HEK293 (cell line): Measurements from ENCODE around the gene CACNG7.

Experiments
- CTCF ChIA-PET: fragments of 350-600 bp; formaldehyde crosslinking; extraction: SDS; loops from one replicate; lab custom pipeline; 2021; ENCODE audit warnings: antibody characterized with exemption; lab: Yijun Ruan, JAX
- POLR2A ChIA-PET: fragments of 300-600 bp; formaldehyde crosslinking; extraction: SDS; loops from one replicate; lab custom pipeline; 2020; ENCODE audit warnings: antibody characterized with exemption, inconsistent platforms; lab: Yijun Ruan, JAX
- H3K27ac ChIP-seq: fragments of 200-500 bp; sonication (Bioruptor generic); 2 replicates; pipeline ENCODE4 v1.5.1; 2014; ENCODE audit warnings: low read depth, low read length, control low read depth, inconsistent platforms; ENCODE audit errors: extremely low read depth
- H3K36me3 ChIP-seq, 2 experiments: fragments of 200-500 bp in 1 of 2; sonication (Bioruptor generic) in 1 of 2; 1 replicate in 1 of 2; 2 replicates in 1 of 2; pipeline ENCODE4 v1.5.1; 2014 to 2017; ENCODE audit warnings: inconsistent platforms in 2 of 2, low read length in 2 of 2; ENCODE audit not compliant: control insufficient read depth in 2 of 2, insufficient read depth in 1 of 2
- H3K4me1 ChIP-seq: fragments of 200-500 bp; sonication (Bioruptor generic); 2 replicates; pipeline ENCODE4 v1.5.1; 2014; ENCODE audit warnings: mild to moderate bottlenecking, low read length, inconsistent platforms; ENCODE audit not compliant: control insufficient read depth, insufficient read depth
- H3K4me3 ChIP-seq: 2 replicates; pipeline ENCODE4 v1.5.1; 2011; ENCODE audit warnings: low read depth, mild to moderate bottlenecking, control low read depth, low read length, moderate library complexity
- H3K9me3 ChIP-seq: fragments of 200-500 bp; sonication (Bioruptor generic); 2 replicates; pipeline ENCODE4 v1.5.1; 2014; ENCODE audit warnings: low read depth, low read length, inconsistent platforms; ENCODE audit not compliant: control insufficient read depth, insufficient read depth
- HOXC10 ChIP-seq: sonication (generic); formaldehyde crosslinking; IDR thresholded peaks from 2 replicates; pipeline ENCODE4 v1.8.1; 2023; ENCODE audit warnings: mild to moderate bottlenecking, missing genetic modification reagents
- KLF9 ChIP-seq: fragments of 450-650 bp; formaldehyde crosslinking; IDR thresholded peaks from 2 replicates; pipeline ENCODE4 v1.5.1; 2016; ENCODE audit warnings: missing biosample characterization, missing genetic modification characterization, low read depth
- OVOL3 ChIP-seq: fragments of 450-650 bp; formaldehyde crosslinking; IDR thresholded peaks from 2 replicates; pipeline ENCODE4 v1.5.1; 2016; ENCODE audit warnings: missing biosample characterization, missing genetic modification characterization
- SP2 ChIP-seq: fragments of 450-650 bp; formaldehyde crosslinking; IDR thresholded peaks from 2 replicates; pipeline ENCODE4 v1.5.1; 2016; ENCODE audit warnings: missing biosample characterization, missing genetic modification characterization
- SP3 ChIP-seq: fragments of 450-650 bp; formaldehyde crosslinking; IDR thresholded peaks from 2 replicates; pipeline ENCODE4 v1.5.1; 2016; ENCODE audit warnings: missing biosample characterization, missing genetic modification characterization
- WT1 ChIP-seq: fragments of 450-650 bp; formaldehyde crosslinking; IDR thresholded peaks from 2 replicates; pipeline ENCODE4 v1.5.1; 2016; ENCODE audit warnings: missing biosample characterization, missing genetic modification characterization
- YY2 ChIP-seq: fragments of 450-650 bp; formaldehyde crosslinking; IDR thresholded peaks from 2 replicates; pipeline ENCODE4 v1.5.1; 2016; ENCODE audit warnings: missing biosample characterization, missing genetic modification characterization
- ZBTB17 ChIP-seq: fragments of 450-650 bp; formaldehyde crosslinking; IDR thresholded peaks from 2 replicates; pipeline ENCODE4 v1.5.1; 2016; ENCODE audit warnings: missing biosample characterization, missing genetic modification characterization
- ZNF140 ChIP-seq: fragments of 450-650 bp; formaldehyde crosslinking; IDR thresholded peaks from 2 replicates; pipeline ENCODE4 v1.5.1; 2016; ENCODE audit warnings: missing biosample characterization, missing genetic modification characterization
- ZNF155 ChIP-seq: fragments of 450-650 bp; formaldehyde crosslinking; IDR thresholded peaks from 2 replicates; pipeline ENCODE4 v1.5.1; 2016; ENCODE audit warnings: missing biosample characterization, missing genetic modification characterization
- ZNF184 ChIP-seq: fragments of 450-650 bp; IDR thresholded peaks from 2 replicates; pipeline ENCODE4 v1.5.1; 2018; ENCODE audit warnings: missing biosample characterization, mild to moderate bottlenecking, missing genetic modification characterization
- ZNF324 ChIP-seq: fragments of 450-650 bp; formaldehyde crosslinking; IDR thresholded peaks from 2 replicates; pipeline ENCODE4 v1.5.1; 2016; ENCODE audit warnings: missing biosample characterization, missing genetic modification characterization
- ZNF335 ChIP-seq: fragments of 450-650 bp; formaldehyde crosslinking; conservative IDR thresholded peaks from 2 replicates; pipeline ENCODE4 v1.5.1; 2016; ENCODE audit warnings: missing biosample characterization, missing genetic modification characterization
- ZNF37A ChIP-seq: fragments of 450-650 bp; IDR thresholded peaks from 2 replicates; pipeline ENCODE4 v1.5.1; 2018; ENCODE audit warnings: missing biosample characterization, missing genetic modification characterization
- ZNF391 ChIP-seq: fragments of 450-650 bp; formaldehyde crosslinking; IDR thresholded peaks from 2 replicates; pipeline ENCODE4 v1.5.1; 2016; ENCODE audit warnings: low read depth, missing biosample characterization, missing genetic modification characterization, borderline replicate concordance
- ZNF501 ChIP-seq: fragments of 450-650 bp; formaldehyde crosslinking; IDR thresholded peaks from 2 replicates; pipeline ENCODE4 v1.5.1; 2016; ENCODE audit warnings: missing biosample characterization, missing genetic modification characterization
- ZNF654 ChIP-seq: fragments of 450-650 bp; formaldehyde crosslinking; IDR thresholded peaks from 2 replicates; pipeline ENCODE4 v1.5.1; 2016; ENCODE audit warnings: low read depth, missing biosample characterization, missing genetic modification characterization
- ZNF664 ChIP-seq: fragments of 450-650 bp; formaldehyde crosslinking; IDR thresholded peaks from 2 replicates; pipeline ENCODE4 v1.5.1; 2016; ENCODE audit warnings: missing biosample characterization, missing genetic modification characterization
- ZNF670 ChIP-seq: fragments of 450-650 bp; formaldehyde crosslinking; IDR thresholded peaks from 2 replicates; pipeline ENCODE4 v1.5.1; 2016; ENCODE audit warnings: missing biosample characterization, missing genetic modification characterization, low read depth
- ZNF768 ChIP-seq: fragments of 450-650 bp; formaldehyde crosslinking; IDR thresholded peaks from 2 replicates; pipeline ENCODE4 v1.5.1; 2018; ENCODE audit warnings: missing biosample characterization, mild to moderate bottlenecking, missing genetic modification characterization
- TF ChIP-seq, protein P1 (sequence below): fragments of 450-650 bp; formaldehyde crosslinking; IDR thresholded peaks from 2 replicates; pipeline ENCODE4 v1.5.0; 2017; ENCODE audit warnings: missing biosample characterization, missing genetic modification characterization, borderline replicate concordance
- TF ChIP-seq, protein P2 (sequence below): fragments of 450-650 bp; formaldehyde crosslinking; IDR thresholded peaks from 2 replicates; pipeline ENCODE4 v1.5.1; 2016; ENCODE audit warnings: missing biosample characterization, missing genetic modification characterization
- TF ChIP-seq, protein P3 (sequence below): fragments of 450-650 bp; formaldehyde crosslinking; IDR thresholded peaks from 2 replicates; pipeline ENCODE4 v1.5.1; 2016; ENCODE audit warnings: missing biosample characterization, missing genetic modification characterization
- TF ChIP-seq, protein P4 (sequence below): fragments of 450-650 bp; formaldehyde crosslinking; IDR thresholded peaks from 2 replicates; pipeline ENCODE4 v1.5.1; 2016; ENCODE audit warnings: missing biosample characterization, missing genetic modification characterization
- TF ChIP-seq, protein P5 (sequence below): fragments of 450-650 bp; formaldehyde crosslinking; IDR thresholded peaks from 2 replicates; pipeline ENCODE4 v1.5.1; 2016; ENCODE audit warnings: missing biosample characterization, missing genetic modification characterization

CACNG7 gene

DNA sequence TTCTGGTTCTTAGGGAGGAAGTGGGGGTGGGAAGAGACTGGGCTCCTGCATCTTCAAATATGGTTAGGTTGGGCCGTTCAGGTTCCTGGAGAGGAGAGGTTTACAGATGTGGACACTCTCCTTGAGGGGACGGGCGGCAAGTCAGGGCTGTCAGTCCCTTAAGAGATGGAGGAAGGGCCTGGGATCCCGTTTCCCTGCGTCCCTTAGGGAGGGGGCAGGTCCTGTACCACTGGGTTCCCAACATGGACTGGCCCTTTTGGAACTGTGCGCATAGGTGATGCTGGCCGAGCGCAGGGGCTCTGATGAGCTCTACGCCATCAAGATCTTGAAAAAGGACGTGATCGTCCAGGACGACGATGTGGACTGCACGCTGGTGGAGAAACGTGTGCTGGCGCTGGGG is 10.9 kb upstream of the CACNG7 start:
- H3K9me3 ChIP-seq: no peaks in the 10 kb centered on the region
- H3K4me1 ChIP-seq: no peaks in the 10 kb centered on the region
- H3K36me3 ChIP-seq: no peaks in the 10 kb centered on the region
- ChIA-PET CTCF (interaction anchor here (0.9 to 1.8 kb wide), 4 partner anchors 9 to 132 kb away, joined by 3 to 7 read pairs (median 4); no protein-coding TSS in a partner anchor), POLR2A (interaction anchor here (1.3 to 1.6 kb wide), 2 partner anchors 31 to 144 kb away, joined by 4 to 5 read pairs; partner anchors contain the start of gene MYADM)
- TF ChIP-seq ZNF184 (tag by site-specific recombination): no peak
- TF ChIP-seq, protein P1, sequence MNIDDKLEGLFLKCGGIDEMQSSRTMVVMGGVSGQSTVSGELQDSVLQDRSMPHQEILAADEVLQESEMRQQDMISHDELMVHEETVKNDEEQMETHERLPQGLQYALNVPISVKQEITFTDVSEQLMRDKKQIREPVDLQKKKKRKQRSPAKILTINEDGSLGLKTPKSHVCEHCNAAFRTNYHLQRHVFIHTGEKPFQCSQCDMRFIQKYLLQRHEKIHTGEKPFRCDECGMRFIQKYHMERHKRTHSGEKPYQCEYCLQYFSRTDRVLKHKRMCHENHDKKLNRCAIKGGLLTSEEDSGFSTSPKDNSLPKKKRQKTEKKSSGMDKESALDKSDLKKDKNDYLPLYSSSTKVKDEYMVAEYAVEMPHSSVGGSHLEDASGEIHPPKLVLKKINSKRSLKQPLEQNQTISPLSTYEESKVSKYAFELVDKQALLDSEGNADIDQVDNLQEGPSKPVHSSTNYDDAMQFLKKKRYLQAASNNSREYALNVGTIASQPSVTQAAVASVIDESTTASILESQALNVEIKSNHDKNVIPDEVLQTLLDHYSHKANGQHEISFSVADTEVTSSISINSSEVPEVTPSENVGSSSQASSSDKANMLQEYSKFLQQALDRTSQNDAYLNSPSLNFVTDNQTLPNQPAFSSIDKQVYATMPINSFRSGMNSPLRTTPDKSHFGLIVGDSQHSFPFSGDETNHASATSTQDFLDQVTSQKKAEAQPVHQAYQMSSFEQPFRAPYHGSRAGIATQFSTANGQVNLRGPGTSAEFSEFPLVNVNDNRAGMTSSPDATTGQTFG: no peak
- no peak for TF ChIP-seq ZNF140
- TF ChIP-seq ZNF324 (tag by site-specific recombination): no peak
- TF ChIP-seq, protein P2, sequence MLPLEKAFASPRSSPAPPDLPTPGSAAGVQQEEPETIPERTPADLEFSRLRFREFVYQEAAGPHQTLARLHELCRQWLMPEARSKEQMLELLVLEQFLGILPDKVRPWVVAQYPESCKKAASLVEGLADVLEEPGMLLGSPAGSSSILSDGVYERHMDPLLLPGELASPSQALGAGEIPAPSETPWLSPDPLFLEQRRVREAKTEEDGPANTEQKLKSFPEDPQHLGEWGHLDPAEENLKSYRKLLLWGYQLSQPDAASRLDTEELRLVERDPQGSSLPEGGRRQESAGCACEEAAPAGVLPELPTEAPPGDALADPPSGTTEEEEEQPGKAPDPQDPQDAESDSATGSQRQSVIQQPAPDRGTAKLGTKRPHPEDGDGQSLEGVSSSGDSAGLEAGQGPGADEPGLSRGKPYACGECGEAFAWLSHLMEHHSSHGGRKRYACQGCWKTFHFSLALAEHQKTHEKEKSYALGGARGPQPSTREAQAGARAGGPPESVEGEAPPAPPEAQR: no peak
- peak; percentile 27; the same call in 1 of the 2 replicates for TF ChIP-seq ZBTB17
- no peak for TF ChIP-seq WT1 (tag by site-specific recombination)
- TF ChIP-seq ZNF664 (tag by site-specific recombination): no peak
- no peak overlapping the region for H3K4me3 ChIP-seq
- no peak overlapping the region for H3K27ac ChIP-seq

DNA sequence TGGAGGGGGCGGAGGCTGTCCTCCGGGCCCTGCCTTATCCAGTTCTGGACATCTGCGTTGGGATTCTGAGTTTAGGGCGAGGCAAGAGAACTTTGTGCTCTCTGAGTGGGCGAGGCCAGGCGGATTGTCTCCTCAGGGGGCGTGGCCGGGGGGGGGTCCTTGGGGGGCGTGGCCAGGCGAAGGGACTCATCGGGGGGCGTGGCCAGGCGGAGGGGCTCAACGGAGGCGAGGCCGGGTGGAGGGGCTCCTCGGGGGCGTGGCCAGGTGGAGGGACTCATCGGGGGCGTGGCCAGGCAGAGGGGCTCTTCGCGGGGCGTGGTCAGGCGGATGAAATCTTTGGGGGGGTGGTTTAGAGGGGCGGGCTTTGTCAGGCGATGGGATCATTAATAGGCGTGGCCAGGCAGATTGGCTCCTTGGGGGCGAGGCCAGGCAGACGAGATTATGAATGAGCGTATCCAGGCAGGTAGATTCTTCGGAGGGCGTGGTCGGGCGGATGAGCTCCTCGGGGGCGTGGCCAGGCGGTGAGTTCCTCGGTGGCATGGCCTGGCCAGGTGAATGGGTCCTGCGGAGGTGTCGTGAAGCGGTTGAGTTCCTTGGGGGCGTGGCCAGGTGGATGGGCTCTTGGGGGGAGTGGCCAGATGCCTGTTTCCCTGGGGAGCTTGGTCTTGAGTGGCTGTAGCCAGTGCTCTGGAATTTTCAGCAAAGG is 10.3 kb upstream of the CACNG7 start:
- POLR2A ChIA-PET: interaction anchor here (1.3 to 1.6 kb wide), 2 partner anchors 31 to 143 kb away, joined by 4 to 5 read pairs; partner anchors contain the start of gene MYADM
- Histone ChIP-seq H3K9me3 (no peaks in the 10 kb centered on the region), H3K4me3 (peak overlapping the region; percentile 6; the same call in 1 of the 2 replicates), H3K27ac (no peak overlapping the region), H3K36me3 (no peaks in the 10 kb centered on the region), H3K4me1 (no peaks in the 10 kb centered on the region)
- CTCF ChIA-PET: interaction anchor here (1.2 kb wide), 2 partner anchors 125 to 139 kb away, joined by 3 to 8 read pairs; no protein-coding TSS in a partner anchor
- no peak for TF ChIP-seq ZNF768 (tag by site-specific recombination)
- TF ChIP-seq, protein P3, sequence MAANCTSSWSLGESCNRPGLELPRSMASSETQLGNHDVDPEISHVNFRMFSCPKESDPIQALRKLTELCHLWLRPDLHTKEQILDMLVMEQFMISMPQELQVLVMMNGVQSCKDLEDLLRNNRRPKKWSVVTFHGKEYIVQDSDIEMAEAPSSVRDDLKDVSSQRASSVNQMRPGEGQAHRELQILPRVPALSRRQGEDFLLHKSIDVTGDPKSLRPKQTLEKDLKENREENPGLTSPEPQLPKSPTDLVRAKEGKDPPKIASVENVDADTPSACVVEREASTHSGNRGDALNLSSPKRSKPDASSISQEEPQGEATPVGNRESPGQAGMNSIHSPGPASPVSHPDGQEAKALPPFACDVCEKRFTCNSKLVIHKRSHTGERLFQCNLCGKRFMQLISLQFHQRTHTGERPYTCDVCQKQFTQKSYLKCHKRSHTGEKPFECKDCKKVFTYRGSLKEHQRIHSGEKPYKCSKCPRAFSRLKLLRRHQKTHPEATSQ (tag by site-specific recombination): no peak
- no peak for TF ChIP-seq ZNF37A (tag by site-specific recombination)
- no peak for TF ChIP-seq OVOL3
- peak; percentile 58 for TF ChIP-seq ZNF335
- no peak for TF ChIP-seq ZNF155
- no peak for TF ChIP-seq YY2 (tag by site-specific recombination)
- TF ChIP-seq HOXC10: no peak
- TF ChIP-seq SP2 (tag by site-specific recombination): peak; percentile 36
- TF ChIP-seq ZNF654 (tag by site-specific recombination): no peak
- peak; percentile 95 for TF ChIP-seq KLF9 (tag by site-specific recombination)
- TF ChIP-seq, protein P4, sequence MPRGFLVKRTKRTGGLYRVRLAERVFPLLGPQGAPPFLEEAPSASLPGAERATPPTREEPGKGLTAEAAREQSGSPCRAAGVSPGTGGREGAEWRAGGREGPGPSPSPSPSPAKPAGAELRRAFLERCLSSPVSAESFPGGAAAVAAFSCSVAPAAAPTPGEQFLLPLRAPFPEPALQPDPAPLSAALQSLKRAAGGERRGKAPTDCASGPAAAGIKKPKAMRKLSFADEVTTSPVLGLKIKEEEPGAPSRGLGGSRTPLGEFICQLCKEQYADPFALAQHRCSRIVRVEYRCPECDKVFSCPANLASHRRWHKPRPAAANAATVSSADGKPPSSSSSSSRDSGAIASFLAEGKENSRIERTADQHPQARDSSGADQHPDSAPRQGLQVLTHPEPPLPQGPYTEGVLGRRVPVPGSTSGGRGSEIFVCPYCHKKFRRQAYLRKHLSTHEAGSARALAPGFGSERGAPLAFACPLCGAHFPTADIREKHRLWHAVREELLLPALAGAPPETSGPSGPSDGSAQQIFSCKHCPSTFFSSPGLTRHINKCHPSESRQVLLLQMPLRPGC (tag by site-specific recombination): no peak
- peak; percentile 86 for TF ChIP-seq SP3
- TF ChIP-seq ZNF391 (tag by site-specific recombination): no peak
- TF ChIP-seq ZNF501 (tag by site-specific recombination): no peak
- TF ChIP-seq ZNF670 (tag by site-specific recombination): no peak
- TF ChIP-seq, protein P5, sequence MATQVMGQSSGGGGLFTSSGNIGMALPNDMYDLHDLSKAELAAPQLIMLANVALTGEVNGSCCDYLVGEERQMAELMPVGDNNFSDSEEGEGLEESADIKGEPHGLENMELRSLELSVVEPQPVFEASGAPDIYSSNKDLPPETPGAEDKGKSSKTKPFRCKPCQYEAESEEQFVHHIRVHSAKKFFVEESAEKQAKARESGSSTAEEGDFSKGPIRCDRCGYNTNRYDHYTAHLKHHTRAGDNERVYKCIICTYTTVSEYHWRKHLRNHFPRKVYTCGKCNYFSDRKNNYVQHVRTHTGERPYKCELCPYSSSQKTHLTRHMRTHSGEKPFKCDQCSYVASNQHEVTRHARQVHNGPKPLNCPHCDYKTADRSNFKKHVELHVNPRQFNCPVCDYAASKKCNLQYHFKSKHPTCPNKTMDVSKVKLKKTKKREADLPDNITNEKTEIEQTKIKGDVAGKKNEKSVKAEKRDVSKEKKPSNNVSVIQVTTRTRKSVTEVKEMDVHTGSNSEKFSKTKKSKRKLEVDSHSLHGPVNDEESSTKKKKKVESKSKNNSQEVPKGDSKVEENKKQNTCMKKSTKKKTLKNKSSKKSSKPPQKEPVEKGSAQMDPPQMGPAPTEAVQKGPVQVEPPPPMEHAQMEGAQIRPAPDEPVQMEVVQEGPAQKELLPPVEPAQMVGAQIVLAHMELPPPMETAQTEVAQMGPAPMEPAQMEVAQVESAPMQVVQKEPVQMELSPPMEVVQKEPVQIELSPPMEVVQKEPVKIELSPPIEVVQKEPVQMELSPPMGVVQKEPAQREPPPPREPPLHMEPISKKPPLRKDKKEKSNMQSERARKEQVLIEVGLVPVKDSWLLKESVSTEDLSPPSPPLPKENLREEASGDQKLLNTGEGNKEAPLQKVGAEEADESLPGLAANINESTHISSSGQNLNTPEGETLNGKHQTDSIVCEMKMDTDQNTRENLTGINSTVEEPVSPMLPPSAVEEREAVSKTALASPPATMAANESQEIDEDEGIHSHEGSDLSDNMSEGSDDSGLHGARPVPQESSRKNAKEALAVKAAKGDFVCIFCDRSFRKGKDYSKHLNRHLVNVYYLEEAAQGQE: no peak
